ENCODE results near the gene ZAP70.

ZAP70 gene

DNA sequence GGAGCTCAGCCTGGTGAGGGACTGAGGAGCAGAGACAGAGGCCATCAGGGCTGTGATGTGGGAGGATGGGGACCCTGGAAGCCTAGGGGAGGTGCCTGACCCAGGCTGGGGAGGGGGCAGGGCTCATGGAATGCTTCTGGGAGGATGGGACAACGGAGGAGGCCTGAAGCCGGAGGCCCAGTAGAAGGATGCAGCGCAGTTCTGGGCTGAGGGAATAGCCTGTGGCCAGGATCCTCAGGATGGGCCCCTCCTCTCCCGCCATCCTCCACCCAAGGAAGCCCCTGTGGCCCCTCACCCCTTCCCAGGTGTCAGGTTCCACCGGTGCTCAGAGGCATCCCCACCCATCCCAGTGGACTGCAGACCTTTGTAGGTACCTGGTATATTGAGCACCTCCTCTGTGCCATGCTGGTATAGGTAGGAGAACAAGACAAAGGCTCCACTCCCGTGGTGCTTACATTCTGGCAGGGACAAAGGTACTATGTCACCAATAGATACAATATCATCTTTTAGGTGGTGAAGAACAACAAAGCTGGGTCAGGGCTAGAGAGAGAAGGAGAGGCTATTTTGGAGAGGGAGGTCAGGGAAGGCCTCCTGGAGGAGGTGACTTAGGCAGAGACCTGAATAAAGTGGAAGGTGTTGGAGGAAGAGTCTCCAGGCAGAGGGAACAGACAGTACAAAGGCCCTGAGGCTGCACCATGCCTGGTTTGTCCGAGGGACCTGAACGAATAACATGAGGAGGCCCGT, 2.7 kb downstream of the ZAP70 start:
- no peak for DNase-seq (ENCODE audit: low read depth in 3 of 3, low spot score in 1 of 3)

- no peak for DNase-seq (ENCODE audit: low read depth in 3 of 3, low spot score in 1 of 3)
Measured at GRCh38 chr2:97716695-97717612, 3.6 kb downstream of the ZAP70 start.

DNA sequence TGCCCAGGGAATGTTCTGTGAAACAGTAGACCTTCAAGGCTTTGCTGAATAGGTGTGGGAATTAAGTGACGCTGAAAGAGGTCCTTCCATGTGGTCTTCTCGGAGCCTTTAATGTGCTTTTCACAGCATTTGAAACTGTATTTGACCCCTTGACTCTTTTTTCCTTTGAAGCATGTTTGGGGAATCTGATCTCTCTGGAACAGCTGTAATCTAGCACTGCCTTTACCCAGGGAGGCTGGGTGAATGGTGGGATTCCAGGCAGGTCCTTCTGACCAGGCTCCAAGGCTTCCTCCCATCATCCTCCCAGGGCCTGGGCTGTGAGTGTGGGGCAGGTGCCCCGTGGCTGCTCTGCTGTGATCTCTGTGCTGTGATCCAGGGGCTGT, 4.2 kb downstream of the ZAP70 start:
- DNase-seq (ENCODE audit: low read depth in 3 of 3, low spot score in 1 of 3), result no peak

DNA sequence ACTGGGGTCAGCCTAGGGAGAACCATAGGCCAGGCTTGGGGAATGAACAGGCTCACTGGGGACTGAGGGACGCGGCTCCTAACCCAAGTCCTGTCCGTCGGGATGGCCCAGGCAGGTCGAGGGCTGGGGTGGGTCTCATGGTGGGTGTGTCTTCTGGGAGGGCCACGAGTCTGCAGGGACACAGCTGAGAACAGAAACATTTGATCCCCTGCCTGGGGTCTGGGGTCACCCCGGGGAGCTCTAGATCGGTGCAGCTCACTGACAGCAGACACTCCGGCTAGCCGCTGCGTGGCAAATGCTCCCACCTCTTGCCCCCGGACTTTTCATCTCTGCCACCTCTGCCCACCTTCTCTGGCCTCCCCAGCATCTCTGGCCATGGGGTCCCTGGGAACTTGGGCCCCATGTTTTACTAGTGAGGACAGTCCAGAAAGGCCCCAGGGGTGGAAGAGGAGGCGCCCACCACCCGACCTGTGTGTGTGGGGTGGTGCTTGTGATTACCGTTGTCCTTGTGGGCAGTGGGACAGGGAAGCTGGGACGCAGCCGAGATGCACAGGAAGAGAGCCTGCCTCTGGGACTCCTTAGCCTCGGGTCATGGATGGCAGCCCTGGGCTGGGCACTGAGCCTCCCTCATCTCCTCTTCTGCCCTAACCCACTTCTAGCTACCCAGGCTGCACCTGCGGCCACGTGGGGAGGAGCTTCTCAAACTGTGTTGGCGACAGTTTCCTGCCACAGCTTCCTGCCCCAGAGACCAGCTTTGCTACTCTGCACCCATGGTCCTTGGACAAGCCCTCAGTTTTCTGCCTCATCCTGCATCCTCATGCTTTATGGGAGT, 4.9 kb downstream of the ZAP70 start:
- DNase-seq (ENCODE audit: low read depth in 3 of 3, low spot score in 1 of 3), result peak in 2 of 3 donors; percentile 51 to 55

DNA sequence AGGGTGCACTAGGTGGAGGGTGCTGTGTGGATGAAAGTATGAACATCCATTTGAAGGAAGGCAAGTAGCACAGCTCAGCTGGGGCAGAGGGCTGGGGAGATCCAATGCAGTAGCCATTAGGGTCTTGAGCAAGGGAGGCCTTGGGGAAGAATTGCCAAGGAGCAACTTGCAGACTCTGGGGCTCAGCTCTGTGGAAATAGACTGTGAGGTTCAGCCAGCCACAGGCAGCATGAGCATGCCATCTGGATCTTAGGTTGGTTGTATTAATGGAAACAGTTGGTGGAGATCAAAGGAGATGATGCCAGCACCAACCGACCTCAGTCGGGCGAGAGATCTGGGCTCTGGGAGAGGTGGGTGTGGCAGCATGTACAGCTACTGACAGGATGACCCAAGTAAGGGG, 5.6 kb downstream of the ZAP70 start:
- no peak for DNase-seq (ENCODE audit: low read depth in 3 of 3, low spot score in 1 of 3)

GRCh38 chr2:97719362-97720155, 6.2 kb downstream of the ZAP70 start:
- DNase-seq (ENCODE audit: low read depth in 3 of 3, low spot score in 1 of 3), result no peak

DNA sequence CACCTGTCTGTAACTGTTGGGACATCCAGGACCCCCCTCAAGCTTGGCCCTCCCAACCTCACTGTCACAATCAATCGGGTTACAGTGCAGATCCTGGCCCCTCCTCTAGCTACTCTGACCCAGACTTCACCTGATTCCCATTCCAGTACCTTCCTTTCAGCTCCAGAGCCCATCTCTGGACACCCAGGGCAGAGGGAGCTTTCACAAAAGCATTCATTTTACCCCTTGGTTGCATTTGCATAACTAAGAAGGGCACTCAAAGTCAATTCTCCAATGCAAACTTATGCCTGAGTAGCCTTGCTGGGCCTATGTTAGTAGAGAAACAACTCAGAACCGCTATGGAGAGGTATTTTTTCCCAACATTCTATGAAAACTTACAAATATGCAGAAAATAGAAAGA, 7.4 kb downstream of the ZAP70 start:
- no peak for DNase-seq (ENCODE audit: low read depth in 3 of 3, low spot score in 1 of 3)

DNA sequence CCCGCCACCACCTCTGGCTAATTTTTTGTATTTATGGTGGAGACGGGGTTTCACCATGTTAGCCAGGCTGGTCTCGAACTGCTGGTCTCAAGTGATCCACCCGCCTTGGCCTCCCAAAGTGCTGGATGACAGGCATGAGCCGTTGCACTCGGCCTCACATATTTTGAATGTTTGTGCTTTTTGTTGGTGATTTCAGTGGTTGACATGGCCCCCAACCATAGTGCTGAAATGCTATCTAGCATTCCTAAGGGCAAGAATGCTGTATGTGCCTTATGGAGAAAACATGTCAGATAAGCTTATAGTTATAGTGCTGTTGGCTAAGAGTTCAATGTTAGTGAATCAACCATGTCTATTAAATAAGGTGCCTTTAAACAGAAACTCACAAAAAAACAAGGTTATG, 8.9 kb downstream of the ZAP70 start:
- DNase-seq (ENCODE audit: low read depth in 3 of 3, low spot score in 1 of 3), result no peak

DNA sequence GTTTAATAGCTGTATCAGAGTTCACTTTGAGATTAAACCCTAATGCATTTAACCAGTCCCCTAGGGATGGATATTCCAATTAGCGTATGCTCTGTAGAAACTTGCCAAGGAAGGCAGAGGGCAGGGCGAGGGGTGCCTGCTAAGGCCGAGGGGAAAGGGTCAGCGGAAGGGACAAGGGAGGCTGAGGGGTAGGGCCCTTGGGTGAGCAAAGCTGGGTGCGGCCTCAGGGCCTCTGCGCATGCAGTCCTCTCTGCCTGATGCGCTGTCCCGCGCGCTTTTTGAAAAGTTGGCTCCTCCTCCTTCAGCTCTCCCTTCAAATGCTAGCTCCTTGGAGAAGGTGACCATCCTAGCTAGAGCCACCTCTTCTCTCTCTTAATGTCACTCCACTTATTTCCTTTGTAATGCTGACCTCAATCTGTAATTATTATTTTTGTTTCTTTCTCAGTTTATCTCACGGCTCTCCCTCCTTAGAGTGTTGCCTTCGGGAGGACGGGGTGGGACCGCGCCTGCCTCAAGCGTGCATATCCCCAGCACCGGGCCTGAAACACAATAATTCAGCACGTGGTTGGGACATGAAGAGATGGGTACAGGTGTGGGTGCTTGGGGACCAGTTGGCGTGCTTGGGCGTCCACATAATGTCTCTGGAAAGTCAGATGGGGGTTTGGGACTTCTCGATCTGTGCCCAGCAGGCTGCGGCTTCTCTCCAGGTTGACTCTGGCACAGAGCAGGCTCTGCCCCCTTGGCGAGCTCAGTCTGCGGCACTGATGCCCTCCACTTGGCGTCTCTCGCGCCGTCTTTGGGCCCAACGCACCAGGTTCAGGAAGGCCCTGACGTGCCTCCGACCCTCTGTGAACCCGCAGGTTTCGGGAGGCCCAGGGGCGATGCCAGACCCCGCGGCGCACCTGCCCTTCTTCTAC, 10.0 kb downstream of the ZAP70 start:
- DNase-seq (ENCODE audit: low read depth in 3 of 3, low spot score in 1 of 3), result no peak

GRCh38 chr2:97724073-97724410, 10.7 kb downstream of the ZAP70 start:
- no peak for DNase-seq (ENCODE audit: low read depth in 3 of 3, low spot score in 1 of 3)

GRCh38 chr2:97724501-97724900, 11.1 kb downstream of the ZAP70 start:
- DNase-seq (ENCODE audit: low read depth in 3 of 3, low spot score in 1 of 3), result no peak

DNA sequence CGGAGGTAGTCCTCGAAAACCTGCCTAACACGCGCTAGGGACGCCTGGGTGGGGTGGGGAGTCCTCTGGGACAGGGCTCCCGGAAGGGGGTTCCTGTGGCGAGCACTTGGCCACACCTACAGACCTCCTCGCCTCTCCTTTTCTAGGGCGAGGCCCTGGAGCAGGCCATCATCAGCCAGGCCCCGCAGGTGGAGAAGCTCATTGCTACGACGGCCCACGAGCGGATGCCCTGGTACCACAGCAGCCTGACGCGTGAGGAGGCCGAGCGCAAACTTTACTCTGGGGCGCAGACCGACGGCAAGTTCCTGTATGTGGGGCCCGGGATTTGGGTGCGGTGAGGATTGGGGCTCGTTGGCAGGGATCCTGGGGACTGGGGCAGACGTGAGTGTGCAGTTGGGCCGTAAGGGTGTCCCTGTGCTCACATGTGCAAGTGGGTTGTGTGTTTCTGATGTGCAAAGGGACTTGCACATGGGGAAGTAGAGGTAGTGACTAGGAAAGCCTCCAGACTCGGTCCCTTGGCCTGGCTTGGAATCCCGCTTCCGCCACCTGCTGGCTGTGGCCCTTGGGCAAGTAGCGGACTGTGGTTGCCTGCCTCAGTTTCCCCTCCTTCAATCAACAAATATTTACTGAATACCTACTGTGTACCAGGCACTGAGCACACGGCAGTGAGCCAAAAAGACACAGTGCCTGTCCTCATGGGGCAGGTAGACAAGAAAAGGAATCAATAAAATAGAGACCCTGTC, 11.7 kb downstream of the ZAP70 start:
- no peak for DNase-seq (ENCODE audit: low read depth in 3 of 3, low spot score in 1 of 3)

GRCh38 chr2:97726261-97727064, 13.1 kb downstream of the ZAP70 start:
- DNase-seq (ENCODE audit: low read depth in 3 of 3, low spot score in 1 of 3), result no peak

GRCh38 chr2:97727296-97727695, 13.9 kb downstream of the ZAP70 start:
- DNase-seq (ENCODE audit: low read depth in 3 of 3, low spot score in 1 of 3), result no peak

DNA sequence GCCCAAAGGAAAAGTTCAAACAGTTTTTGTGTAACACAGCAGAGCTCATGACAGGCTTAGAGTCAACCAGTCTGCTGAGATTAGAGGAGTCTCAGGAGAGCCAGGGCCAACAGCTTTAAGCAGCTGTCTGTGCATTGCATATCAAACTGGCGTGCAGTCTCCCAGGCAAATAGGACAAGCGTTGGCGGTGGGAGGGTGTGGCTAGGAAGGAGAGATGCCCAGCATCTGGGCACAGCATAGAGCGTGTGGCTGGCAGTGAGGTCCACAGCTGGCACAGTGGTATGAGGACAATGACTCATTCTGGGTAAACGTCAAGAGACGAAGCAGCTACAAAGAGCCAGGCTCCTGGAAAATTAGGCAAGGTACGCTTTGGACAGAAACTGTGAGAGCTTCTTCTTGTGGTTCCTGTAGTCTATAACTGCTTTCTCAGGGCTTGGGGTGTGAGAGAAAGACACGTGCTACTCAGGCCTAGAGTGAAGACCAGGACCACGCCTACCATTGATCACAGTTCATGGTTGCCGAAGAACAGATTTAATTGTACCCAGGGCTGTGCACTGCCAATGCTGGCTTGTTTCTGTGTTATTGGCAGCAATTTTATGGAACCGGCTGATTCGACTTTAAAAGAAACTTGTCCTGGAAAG, 14.8 kb downstream of the ZAP70 start:
- no peak for DNase-seq (ENCODE audit: low read depth in 3 of 3, low spot score in 1 of 3)

DNA sequence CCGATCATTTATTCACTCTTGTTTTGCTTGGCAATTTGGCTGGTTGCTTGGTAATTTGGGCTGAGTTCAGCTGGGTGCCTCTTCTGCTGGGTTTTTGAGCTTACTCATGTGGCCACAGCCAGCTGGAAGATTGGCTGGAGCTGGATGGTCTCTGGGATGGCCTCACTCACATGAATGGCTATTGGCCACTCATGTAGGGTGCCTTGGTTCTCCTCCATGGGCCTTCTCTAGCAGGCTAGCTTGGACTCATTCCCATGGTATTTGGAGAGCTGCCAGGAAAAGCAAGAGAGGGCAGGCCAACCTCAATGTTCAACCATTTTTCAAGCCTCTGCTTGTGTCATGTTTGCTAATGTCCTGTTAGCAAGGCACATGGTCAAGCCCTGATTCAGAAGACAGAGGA, 16.9 kb downstream of the ZAP70 start:
- no peak for DNase-seq (ENCODE audit: low read depth in 3 of 3, low spot score in 1 of 3)

DNA sequence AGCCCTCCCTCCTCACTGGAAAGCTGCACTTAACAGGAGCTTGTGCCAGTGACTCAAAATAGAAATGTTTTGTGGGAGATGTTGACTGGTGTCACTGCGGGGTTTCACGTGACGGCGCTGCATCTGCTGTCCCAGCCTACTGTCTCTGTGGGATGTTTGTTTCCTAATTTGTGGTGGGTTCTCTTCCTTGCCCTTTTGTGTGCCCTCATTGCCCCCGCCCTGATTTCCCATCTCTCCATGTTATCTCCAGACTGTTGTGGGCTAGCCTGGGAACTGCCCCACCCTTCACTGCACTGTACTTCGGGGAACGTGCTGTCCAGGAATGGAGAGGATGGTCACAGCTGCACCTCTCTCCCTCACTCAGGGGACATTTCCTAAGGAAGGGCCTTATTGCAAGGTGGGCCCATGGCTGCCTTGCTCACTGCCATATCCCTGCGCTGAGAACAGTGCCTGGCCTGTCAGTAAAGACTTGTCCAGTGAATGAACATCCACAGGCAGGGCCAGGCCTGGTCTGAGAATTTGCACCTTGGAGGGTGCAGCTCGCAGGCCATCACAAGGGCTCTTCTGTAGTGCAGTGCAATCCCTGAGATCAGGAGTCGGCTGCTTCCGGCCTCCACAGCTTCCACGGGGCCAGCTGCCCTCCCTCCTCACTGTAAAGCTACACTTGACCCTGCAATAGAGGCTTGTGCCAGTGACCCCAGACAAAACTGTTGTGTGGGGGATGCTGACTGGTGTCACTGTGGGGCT, 18.1 kb downstream of the ZAP70 start:
- DNase-seq (ENCODE audit: low read depth in 3 of 3, low spot score in 1 of 3), result no peak

All from stimulated activated CD4-positive, alpha-beta T cell treated with anti-CD3 and anti-CD28 coated beads, TNF-alpha, amount 100 ng/mL, for 1 hour (primary cell).